HCEC 1CT (cell line): ENCODE results near the gene CAMSAP1.

Experiments used
- DNase-seq: peaks from one replicate; pipeline ENCODE4 v3.0.0-alpha.2; 2017

CAMSAP1 gene

DNA sequence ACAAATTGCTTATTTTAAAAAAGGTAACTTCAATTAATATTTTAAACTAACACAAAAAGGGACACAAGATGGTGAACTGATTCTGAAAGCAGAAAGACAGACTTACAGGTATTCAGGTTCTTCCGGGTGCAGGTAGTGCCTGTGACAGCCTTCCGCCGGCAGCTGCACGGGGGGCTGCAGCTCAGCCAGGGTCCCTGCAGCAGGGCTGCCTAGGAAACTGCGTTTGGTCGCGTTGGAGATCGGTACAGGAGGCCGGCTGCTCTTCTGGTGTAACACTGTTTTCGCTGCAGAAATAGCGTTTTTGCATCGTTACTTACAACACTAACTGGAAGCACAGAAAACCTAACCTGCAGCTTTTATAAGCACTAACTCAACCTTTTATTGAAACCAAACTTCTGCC, 80.0 kb downstream of the CAMSAP1 start:
- no peak for DNase-seq

DNA sequence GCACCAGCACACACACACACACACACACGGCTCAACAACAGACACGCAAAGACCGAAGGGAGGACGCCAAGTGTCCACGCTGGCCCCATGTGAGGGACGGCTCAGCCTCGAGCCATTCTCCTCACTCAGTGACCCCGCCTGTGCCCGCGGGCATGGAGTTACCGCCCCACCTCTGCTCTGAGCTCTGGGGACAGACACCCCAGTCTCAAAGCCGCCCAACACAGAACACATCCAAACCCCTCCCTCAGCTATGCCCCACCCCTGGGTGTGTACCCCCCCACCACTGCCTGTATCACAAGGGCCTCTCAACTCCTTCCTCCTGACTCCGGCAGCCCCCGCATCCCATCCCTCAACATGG, 81.2 kb downstream of the CAMSAP1 start:
- no peak for DNase-seq

DNA sequence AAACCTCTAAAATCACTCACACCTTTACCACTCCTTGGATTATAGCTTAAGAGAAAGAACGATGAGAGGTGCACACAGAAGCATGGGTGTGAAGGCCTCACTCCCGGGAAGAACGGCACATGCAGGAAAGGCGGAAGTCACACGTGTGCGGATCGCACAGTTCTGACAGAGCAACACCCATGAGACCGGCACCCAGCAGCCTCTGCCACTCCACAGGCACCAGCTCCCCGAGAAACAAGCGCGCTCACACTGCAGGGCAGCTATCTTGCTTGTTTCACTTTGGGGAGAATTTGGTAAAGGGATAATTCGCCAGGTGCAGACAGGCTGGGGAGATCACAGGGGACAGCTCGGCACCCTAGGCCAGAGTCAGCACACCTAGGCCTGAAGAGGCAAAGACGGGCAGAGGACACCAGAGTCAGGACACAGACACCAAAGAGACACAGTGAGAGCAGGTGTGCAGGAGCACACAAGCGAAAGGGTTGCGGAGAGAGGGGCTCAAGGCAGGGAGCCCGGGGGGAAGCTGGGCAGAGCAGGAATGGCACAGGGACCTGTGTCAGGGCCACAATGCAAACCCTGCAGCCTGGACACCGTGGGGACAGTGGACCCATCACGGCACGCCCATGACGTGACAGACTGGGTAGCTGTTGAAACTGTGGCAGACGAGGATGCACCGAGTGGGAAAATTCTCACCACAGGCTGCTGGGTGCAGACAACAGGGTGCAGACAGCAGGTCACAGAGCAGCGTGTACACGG, 81.7 kb downstream of the CAMSAP1 start:
- DNase-seq = no peak

DNA sequence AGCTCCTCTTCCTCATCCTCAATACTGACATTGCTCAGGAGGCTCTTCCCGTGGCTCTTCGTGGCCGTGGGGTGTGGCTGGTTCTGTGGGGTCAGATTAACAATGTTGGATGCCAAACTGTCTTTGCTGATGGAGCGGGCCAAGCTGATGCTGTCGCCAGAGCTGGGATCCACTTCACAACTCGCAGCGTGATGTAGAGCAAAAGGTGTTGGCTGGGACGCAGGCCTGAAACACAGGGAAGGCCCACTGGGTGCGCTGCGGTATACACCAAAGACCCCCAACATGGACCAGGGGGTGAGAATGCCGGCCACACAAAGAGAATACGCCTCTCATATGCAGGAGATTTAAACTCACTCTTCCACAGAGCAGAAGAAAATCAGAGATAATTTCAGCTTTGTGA, 84.3 kb downstream of the CAMSAP1 start:
- DNase-seq = no peak

- no peak for DNase-seq
Measured at GRCh38 chr9:135822374-135822755, 85.0 kb downstream of the CAMSAP1 start.

GRCh38 chr9:135821733-135822373, 85.5 kb downstream of the CAMSAP1 start:
- no peak for DNase-seq

DNA sequence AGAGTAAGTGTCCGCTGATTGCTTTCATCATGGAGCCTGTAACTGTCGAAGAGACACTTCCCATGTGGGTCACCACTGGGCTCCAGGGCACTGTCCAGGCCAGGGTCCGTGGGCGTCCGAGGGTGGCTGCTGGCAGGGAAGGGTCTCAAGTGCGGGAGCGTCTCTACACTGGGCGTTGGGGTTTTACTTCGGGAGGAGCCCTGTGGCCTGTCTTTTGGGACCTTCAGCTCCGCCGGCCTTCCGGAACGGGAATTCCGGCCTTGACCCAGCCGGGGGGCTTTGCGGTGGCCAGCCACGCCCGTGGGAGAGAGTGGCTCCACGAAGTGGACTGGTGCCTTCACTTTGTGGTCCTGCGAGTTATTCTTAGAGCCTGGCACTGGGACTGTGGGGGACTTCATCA, 86.2 kb downstream of the CAMSAP1 start:
- no peak for DNase-seq

DNA sequence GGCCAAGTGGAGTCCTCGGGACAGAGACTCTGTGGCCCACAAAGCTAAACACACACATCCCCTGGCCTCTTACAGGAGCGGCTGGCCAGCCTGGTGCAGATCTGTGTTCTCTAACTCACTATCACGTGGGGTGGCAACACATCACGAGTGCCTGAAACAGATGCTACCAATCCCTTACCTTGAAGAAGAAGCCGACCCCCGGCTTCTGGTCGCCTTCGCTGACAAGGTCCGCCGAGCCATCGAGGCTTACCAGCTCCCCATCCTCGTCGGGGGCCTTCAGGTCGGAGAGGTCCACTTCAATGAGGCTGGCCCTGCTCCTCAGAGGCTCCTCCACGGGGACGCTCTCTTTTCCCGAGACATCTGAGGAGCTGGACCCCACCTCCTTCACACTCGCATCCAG, 86.7 kb downstream of the CAMSAP1 start:
- DNase-seq = no peak

DNA sequence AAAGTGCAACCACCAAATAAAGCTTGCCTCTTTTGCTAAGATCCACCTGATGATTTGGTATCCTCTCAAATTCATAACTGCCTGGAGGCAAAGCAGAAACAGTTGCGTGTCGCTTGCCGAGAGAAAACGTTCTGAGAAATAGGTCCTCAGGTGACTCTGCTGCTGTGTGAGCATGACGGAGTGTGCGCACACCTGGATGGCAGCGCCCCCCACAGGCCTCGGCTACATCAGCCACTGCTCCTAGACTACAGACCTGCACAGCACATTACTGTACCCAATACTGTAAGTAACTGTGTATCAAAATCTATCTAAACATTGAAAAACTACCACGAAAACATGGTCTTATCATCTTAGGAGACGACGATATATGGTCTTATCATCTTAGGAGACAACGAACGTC, 87.4 kb downstream of the CAMSAP1 start:
- no peak for DNase-seq

DNA sequence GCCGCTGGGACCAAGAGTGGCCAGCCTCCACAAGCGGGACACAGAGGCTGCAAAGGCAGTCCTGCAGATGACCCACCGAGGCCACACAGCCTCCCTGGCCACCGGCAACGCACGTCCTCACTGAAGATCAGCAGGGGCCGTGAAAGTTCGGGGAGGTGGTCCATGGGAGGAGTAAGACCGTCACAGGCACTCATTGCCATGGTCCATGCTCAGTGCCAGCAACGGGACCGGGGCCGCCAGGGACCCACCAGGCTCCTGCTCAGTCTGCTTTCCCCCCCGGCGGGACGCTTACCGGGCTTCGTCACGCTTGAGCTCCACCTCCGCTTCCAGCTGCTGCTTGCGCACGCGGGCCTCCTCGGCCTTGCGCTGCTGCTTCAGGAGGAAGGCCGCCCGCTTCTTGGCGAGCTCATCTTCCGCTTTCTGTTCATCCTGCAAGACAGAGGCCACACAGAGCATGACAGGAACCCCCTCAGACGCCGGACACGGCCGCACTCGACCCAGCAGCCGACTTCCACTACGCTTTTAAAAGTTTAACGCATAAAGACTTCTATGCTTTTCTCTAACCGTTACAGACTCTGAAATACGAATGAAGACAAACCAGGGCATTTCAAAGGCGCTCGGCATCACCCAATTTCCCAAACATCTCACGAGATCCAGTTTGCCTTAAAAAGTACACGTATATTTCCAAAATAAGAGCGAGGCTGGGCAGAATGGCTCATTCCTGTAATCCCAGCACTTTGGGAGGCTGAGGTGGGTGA, 88.4 kb downstream of the CAMSAP1 start:
- no peak for DNase-seq

DNA sequence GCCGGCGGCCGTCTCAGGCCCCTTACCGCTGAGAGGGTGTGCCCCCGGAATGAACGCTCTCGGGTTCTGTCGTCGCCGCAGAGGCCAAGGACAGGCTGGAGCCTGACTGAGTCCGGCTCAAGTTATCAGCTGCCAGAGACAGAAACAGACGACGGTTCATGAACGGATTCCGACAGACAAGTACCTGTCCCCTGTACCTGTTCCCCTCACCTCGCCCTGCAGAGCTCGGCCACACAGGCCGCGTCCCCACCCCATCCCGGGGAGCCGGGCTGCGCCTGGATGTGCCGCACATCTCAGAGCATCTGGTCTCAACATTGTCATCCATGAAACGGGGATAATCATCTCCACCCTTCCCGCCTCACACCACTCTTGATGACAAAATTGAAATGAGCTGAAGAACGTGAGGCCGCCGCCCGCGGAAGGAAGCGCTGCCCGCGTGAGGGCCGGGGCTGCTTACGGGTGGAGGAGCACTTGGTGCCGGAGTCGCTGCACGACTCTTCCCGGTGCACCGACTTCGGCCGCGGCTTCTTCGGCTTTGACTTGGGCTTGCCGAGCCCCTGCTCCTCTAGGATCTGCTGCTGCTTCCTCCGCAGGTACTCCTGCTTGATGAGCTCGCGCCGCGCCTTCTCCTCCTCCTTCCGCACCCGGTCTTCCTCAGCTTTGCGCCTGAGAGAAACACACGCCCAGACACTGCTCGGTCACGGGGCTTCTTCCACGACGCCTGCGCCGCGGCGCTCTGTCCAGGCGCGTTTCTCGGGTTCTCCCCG, 89.2 kb downstream of the CAMSAP1 start:
- no peak for DNase-seq

GRCh38 chr9:135816651-135816970, 90.7 kb downstream of the CAMSAP1 start:
- no peak for DNase-seq

DNA sequence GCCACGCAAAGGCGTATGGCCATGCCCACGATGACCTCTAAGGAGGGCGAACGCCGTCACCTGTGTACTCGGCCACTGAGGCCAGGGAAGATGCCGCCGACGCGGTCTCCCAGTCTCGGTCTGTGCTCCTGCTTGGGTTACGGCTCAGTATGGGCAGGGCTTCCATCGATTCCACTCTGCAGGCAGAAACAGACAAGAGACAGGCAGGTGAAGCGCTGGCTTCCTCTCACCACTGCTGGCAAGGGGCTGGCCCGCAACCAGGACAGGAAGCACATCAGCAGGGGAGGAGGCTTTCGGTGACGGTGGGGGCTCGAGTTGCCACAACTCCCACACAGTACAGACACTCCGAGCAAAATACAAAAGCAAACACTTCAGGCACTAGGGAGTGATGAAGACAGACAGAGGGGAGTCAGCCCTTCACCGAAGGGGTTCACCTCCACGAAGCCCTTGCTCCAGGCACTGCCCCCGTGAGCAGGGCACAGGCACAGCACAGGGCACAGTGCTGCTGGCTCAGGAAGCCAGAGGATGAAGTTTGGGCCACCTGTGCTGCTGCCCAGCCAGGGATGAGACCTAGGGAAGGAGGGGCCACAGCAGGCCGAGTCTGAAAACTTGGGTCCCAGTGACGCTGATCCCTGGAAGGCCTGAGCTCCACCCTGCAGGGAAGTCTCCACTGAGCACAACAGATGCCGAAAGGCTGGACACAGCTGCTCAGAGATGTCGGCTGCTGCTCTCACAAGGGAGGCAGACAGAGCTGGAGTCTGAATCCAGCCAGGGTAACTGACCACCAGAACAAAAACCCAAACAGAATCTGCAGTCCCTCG, 91.3 kb downstream of the CAMSAP1 start:
- DNase-seq = no peak

DNA sequence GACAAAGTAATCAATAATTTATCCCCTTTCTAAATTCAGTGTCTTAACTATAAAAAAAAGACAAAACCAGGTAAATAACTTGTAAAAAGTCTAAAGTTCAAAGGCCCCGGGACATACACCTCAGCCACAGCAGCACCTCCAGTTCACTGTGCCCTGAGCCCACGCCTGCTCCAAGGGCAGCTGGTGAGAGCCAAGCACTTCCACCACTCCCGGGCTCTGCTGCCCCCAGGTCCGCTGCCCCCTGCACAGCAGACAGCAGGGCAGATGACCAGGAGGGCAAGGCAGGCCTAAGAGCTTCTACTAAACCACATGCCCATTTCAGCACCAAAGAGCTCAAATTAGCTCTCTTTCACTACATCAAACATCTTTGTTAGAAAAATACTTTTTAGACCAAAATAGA, 91.9 kb downstream of the CAMSAP1 start:
- no peak for DNase-seq

DNA sequence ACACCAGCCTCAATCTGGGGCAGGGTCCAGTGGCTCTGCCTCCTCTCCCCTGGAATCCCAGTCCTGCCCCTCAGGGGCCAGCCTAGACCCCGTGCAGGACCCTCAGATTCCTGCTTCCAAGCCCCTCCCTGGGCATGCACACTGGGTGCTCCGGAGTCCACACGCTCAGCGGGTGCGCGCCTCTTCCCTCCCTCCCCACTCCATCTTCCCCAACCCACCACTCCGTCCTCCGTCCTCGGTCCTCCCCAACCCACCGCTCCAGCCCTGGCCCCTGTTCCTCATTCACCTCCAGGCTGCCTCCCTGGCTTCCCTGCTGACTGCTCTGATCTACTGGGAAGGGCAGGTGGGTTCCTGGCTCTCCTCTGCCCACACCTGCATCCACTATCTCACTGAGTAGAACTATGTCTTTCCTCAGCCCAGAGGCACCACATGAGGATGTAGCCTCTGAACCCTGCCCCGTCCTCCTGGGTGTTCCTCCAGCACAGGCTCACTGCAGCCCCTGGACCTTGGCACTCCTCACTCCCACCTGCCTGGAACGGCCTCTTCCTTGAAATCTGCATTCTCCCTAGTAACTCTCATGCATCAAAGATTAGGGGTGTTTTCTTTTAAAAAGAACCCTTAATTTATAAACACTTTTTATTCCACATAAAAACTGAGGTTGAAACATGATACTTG, 92.8 kb downstream of the CAMSAP1 start:
- DNase-seq = no peak

DNA sequence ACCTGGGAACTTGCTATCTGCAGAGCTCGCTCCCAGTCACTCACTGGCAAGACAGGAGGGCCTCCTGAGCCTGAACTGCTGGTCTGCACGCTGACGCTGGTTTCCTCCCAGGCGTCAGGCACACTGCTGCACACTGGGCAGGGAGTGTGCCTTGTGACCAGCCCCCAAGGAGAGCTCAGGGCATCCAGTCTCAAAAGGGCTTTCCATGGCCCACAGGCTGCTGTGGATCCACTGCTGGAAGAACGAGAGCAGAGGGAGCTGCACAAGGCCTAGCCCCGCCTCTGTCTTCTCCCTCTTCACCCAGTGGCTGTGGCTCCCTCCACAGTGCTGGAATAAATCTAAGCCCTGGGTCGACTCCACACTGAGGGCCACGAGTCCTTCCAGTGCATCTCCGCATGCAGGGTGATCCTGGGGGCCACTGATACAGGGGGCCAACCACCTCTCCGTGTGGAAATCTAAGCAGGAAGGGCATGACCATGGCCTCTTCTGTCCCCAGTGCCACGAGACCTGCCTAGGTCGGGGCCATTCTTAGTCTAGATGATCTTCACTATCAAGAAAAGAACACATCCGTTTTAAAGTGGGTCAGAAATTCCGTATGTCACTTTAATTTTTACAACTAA, 93.6 kb downstream of the CAMSAP1 start:
- DNase-seq = no peak

- DNase-seq = no peak
Measured at GRCh38 chr9:135812961-135813360, 94.4 kb downstream of the CAMSAP1 start.

- no peak for DNase-seq
Measured at GRCh38 chr9:135811801-135812200, 95.5 kb downstream of the CAMSAP1 start.

DNA sequence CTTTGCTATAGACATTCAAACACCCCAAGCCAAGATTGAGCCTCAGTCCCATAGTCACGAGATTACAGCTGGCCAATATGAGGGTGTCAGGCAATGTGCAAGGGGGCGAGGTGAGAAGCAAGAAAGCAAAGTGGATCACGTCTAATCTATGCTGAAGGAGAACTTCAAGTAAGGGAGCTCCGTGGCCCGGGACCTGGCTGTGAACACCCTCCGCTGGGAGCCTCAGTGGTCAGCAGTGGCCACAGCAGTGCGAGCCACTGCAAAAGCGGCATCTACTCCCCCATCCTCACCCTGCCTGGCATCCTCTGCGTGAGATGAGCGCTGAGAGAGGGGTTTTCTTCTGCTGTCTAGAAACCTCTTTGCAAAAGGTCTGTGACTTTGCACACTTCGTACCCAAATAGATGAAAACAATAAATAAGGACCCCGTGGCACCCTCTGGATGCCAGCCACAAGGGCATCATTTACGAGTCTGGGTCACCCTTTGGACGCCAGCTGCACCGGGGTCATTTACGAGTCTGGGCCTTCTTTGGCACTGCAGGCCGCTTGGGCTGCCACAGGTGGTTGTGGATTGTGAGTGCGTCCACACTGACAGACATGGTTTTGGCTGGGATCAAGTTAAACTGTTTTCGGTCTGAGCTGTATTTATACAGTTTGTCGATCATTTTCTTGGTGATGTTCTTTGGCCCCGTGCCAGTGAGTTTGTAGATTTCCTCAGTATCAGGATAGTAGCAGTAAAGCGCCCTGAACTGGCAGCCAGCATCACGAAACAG, 96.4 kb downstream of the CAMSAP1 start:
- no peak for DNase-seq

DNA sequence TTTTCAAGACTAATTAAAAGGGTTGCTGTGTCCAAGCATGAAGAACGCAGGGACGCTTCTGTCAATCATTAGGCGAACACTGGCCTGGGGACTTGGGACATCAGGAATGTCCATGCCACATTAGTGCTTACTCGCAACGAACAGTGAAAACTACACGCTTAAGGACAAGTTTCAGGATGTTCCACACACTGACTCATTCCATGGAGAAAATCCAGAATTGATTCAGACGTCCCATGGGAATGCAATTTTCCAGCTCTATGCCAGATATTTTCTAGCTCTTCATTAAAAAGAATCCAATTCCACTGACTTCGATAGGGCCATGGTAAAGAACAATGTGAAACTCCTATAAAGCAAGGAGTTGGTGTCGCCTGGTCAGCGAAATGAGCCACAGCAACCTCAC, 98.2 kb downstream of the CAMSAP1 start:
- no peak for DNase-seq
